Effector memory CD8-positive, alpha-beta T cell (primary cell): ENCODE results near the gene NACC2.

Source experiments
- ATAC-seq: fragments of 150-1000 bp; cut with Tn5 transposase; replicated peaks from 2 replicates; pipeline ENCODE4 v1.10.0; 2021; ENCODE audit warnings: mild to moderate bottlenecking, moderate library complexity
- DNase-seq, 3 experiments: peaks; one replicate each; pipeline ENCODE4 v3.0.0; 2021
- H3K27ac Mint-ChIP-seq, 2 donors: one replicate each; pipeline ENCODE4 v1.8.0; 2022; ENCODE audit warnings: mild to moderate bottlenecking in 2 of 2, mixed read lengths in 2 of 2, moderate library complexity in 2 of 2
- H3K27me3 Mint-ChIP-seq, 2 donors: one replicate each; pipeline ENCODE4 v1.8.0; 2022; ENCODE audit warnings: mixed read lengths in 2 of 2
- H3K36me3 Mint-ChIP-seq: one replicate; pipeline ENCODE4 v1.8.0; 2022; ENCODE audit warnings: mild to moderate bottlenecking, moderate library complexity, mixed read lengths; ENCODE audit not compliant: insufficient read depth
- H3K4me1 Mint-ChIP-seq, 2 donors: one replicate each; pipeline ENCODE4 v1.8.0; 2022; ENCODE audit warnings: low read depth in 2 of 2, mixed read lengths in 2 of 2
- H3K4me3 Mint-ChIP-seq, 2 donors: one replicate each; pipeline ENCODE4 v1.8.0; 2022; ENCODE audit warnings: mild to moderate bottlenecking in 2 of 2, mixed read lengths in 2 of 2, moderate library complexity in 2 of 2
- H3K9me3 Mint-ChIP-seq, 2 donors: one replicate each; pipeline ENCODE4 v1.8.0; 2022; ENCODE audit warnings: mixed read lengths in 2 of 2

Gene NACC2

GRCh38 chr9:136021872-136022681 lies 73.0 kb downstream of the NACC2 start:
- DNase-seq (no peak), ATAC-seq (no peak)
- Mint-ChIP-seq H3K9me3 (no peaks in the 10 kb centered on the region), H3K27me3 (no peaks in the 10 kb centered on the region), H3K36me3 (no peaks in the 10 kb centered on the region), H3K4me1 (peaks cover 19 to 32% of the 10 kb centered on the region in 2 donors), H3K27ac (peak overlapping the region; percentile 62 to 71), H3K4me3 (no peak overlapping the region)

- peaks cover 3% of the 10 kb centered on the region for H3K36me3 Mint-ChIP-seq
- H3K4me1 Mint-ChIP-seq: peaks cover 19 to 28% of the 10 kb centered on the region in 2 donors
- H3K27ac Mint-ChIP-seq: peak overlapping the region; percentile 55 to 62
- no peaks in the 10 kb centered on the region for H3K27me3 Mint-ChIP-seq
- H3K4me3 Mint-ChIP-seq: no peak overlapping the region
- DNase-seq (no peak), ATAC-seq (no peak)
- H3K9me3 Mint-ChIP-seq: no peaks in the 10 kb centered on the region
These were observed 73.8 kb downstream of the NACC2 start for GRCh38 chr9:136021171-136021871.

GRCh38 chr9:136020671-136021070 lies 74.4 kb downstream of the NACC2 start:
- Mint-ChIP-seq H3K27me3 (no peaks in the 10 kb centered on the region), H3K9me3 (no peaks in the 10 kb centered on the region), H3K27ac (peak overlapping the region in 1 of 2 donors; percentile 62), H3K4me3 (peak overlapping the region in 1 of 2 donors; percentile 27), H3K4me1 (peaks cover 19 to 27% of the 10 kb centered on the region in 2 donors), H3K36me3 (peaks cover 3% of the 10 kb centered on the region)
- no peak for DNase-seq
- ATAC-seq: no peak

DNA sequence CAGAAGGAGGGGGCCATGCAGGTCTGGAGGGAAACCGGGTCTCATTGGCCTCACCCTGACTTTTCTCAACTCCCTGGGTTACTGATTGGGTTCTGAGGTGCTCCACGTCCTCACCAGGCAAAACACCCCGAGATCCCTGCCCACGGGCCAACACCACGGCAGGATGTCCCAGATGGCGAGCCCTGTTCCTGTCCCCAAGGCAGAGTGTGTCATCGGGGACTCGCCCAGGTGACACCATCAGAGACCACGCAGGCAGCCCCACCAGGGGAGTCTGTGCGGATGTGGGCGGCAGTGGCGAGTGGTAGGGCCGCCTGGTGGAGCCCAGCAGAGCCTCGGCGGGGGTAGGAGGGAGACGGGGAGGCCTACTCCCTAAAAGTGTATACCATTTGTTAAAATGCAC lies 74.9 kb downstream of the NACC2 start:
- DNase-seq (peak; percentile 23 to 33 (median 33)), ATAC-seq (peak; percentile 97)
- H3K4me3 Mint-ChIP-seq: peak overlapping the region in 1 of 2 donors; percentile 27
- peaks cover 19 to 24% of the 10 kb centered on the region in 2 donors for H3K4me1 Mint-ChIP-seq
- H3K36me3 Mint-ChIP-seq: peaks cover 3% of the 10 kb centered on the region
- no peaks in the 10 kb centered on the region for H3K9me3 Mint-ChIP-seq
- no peaks in the 10 kb centered on the region for H3K27me3 Mint-ChIP-seq
- peak overlapping the region; percentile 44 to 62 for H3K27ac Mint-ChIP-seq

DNA sequence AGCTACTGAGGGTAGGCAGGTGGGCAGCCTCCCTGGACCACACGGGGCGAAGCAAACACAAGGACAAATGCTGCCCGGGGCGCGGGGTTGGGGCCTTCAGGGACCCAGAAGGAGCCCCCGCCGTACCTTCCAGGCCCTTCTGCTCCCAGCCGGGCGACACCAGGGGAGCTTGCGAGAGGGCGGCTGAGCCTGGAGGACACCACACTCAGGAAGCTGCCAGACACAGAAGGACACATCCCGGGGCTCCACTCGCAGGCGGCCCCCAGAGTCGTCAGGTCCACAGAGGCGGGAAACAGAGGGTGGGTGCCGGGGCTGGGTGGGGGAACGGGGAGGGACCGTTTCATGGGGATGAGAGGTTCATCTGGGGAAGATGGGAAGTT lies 75.4 kb downstream of the NACC2 start:
- no peak for ATAC-seq
- H3K27me3 Mint-ChIP-seq: no peaks in the 10 kb centered on the region
- no peak for DNase-seq
- peak overlapping the region in 1 of 2 donors; percentile 44 for H3K27ac Mint-ChIP-seq
- no peak overlapping the region for H3K4me3 Mint-ChIP-seq
- H3K9me3 Mint-ChIP-seq: no peaks in the 10 kb centered on the region
- peaks cover 3% of the 10 kb centered on the region for H3K36me3 Mint-ChIP-seq
- peaks cover 19% of the 10 kb centered on the region in 2 donors for H3K4me1 Mint-ChIP-seq

- DNase-seq (no peak), ATAC-seq (no peak)
- Mint-ChIP-seq H3K27ac (no peak overlapping the region), H3K9me3 (no peaks in the 10 kb centered on the region), H3K4me3 (no peak overlapping the region), H3K36me3 (peaks cover 3% of the 10 kb centered on the region), H3K4me1 (peaks cover 18 to 19% of the 10 kb centered on the region in 2 donors), H3K27me3 (no peaks in the 10 kb centered on the region)
These were observed 75.9 kb downstream of the NACC2 start for GRCh38 chr9:136019041-136019680.

DNA sequence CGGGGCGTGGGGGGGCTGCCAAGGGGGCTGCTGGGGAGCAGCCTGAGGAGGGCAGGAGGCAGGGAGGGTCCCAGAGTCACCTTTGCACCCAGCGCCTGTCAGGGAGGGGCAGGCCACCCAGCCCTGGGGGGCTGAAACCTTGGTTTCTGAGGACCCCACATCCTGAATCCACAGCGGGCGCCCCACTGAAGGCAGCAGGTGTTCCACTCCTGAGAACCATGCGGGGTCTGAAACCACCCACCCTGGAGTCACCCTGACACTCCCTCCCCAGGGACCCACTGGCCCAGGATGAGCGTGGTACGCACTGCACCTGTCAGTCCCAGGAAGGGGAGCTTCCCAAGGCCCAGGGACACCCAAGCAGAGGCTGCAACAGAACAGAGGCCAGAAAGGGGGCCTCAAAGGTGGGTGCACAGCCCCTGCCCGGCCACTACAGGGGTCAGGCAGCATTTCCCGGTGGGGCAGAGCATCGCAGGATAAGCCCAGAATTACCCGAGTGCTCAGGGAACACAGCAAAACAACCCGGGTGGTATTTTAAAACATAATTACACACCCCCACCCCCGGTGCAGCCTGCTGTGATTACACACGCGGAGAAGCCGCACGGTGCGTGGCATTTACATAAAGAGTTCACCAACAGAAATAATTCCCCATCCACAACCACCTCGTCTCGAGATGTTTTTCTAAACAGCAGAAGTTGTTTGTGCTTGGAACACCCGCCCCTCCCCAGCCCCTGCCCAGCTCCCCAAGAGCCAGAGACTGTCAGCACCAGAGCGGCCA lies 76.6 kb downstream of the NACC2 start:
- H3K27me3 Mint-ChIP-seq: no peaks in the 10 kb centered on the region
- H3K4me3 Mint-ChIP-seq: no peak overlapping the region
- H3K27ac Mint-ChIP-seq: no peak overlapping the region
- H3K4me1 Mint-ChIP-seq: peaks cover 14 to 18% of the 10 kb centered on the region in 2 donors
- DNase-seq (no peak), ATAC-seq (no peak)
- peaks cover 3% of the 10 kb centered on the region for H3K36me3 Mint-ChIP-seq
- H3K9me3 Mint-ChIP-seq: no peaks in the 10 kb centered on the region

DNA sequence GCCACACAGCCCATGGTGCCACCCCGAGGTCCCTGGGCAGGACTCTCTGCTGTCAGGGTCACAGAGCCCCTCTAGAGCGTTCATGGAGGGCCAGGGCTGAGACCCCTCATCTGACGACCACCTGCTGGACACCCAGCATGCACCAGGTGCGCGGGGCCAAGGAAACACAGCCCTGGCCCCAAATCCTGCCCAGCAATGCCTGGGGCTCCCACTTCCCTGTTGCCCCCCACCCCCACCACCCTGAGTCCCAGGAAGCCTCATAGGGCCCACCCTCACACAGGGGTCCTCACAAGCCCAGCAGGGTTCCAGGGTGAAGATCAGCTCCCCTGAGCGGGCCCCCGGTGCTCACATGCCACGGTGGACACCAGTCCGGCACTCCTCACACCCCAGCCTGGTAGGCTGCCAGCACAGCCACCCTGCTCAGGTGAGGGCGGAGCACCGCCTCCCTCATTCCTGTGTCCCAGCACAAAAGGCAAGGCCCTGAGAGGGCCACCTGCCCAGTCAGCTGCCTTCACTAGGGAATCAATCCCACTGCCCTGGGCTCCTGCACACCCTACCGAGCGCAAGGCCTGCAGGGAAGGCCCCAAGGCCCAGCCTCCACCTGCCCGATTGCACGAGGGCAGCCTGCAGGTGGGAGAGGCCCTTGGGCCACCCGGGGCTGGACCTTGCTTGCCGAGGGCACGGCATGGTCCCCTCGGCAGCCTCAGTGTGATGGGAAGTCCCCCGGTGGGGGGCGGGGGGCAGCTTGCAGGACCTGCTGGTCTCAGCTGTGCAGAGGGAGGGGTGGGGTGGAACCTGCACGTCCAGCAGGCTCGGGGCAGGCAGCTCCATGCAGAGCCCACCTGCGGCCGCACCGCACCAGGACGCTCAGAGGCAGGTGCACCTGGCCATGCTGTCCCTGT lies 77.5 kb downstream of the NACC2 start:
- Mint-ChIP-seq H3K27me3 (no peaks in the 10 kb centered on the region), H3K36me3 (peaks cover 3% of the 10 kb centered on the region), H3K4me3 (no peak overlapping the region), H3K9me3 (no peaks in the 10 kb centered on the region), H3K4me1 (peaks cover 11 to 18% of the 10 kb centered on the region in 2 donors), H3K27ac (peak overlapping the region in 1 of 2 donors; percentile 52)
- DNase-seq (no peak), ATAC-seq (no peak)

- Mint-ChIP-seq H3K36me3 (peaks cover 3% of the 10 kb centered on the region), H3K27ac (peak overlapping the region in 1 of 2 donors; percentile 52), H3K9me3 (no peaks in the 10 kb centered on the region), H3K27me3 (no peaks in the 10 kb centered on the region), H3K4me3 (no peak overlapping the region), H3K4me1 (peaks cover 8 to 15% of the 10 kb centered on the region in 2 donors)
- ATAC-seq: no peak
- no peak for DNase-seq
These were observed 78.4 kb downstream of the NACC2 start for GRCh38 chr9:136016572-136017288.

GRCh38 chr9:136015656-136016571 lies 79.2 kb downstream of the NACC2 start:
- H3K27me3 Mint-ChIP-seq: no peaks in the 10 kb centered on the region
- ATAC-seq: no peak
- H3K27ac Mint-ChIP-seq: peak overlapping the region in 1 of 2 donors; percentile 52
- peaks cover 1 to 7% of the 10 kb centered on the region in 2 donors for H3K4me1 Mint-ChIP-seq
- no peak overlapping the region for H3K4me3 Mint-ChIP-seq
- H3K9me3 Mint-ChIP-seq: no peaks in the 10 kb centered on the region
- H3K36me3 Mint-ChIP-seq: peaks cover 3% of the 10 kb centered on the region
- no peak for DNase-seq

- ATAC-seq: no peak
- DNase-seq: no peak
- H3K4me3 Mint-ChIP-seq: no peak overlapping the region
- H3K27ac Mint-ChIP-seq: no peak overlapping the region
- H3K9me3 Mint-ChIP-seq: no peaks in the 10 kb centered on the region
- H3K4me1 Mint-ChIP-seq: no peaks in the 10 kb centered on the region
- H3K36me3 Mint-ChIP-seq: peaks cover 3% of the 10 kb centered on the region
- no peaks in the 10 kb centered on the region for H3K27me3 Mint-ChIP-seq
These were observed 80.0 kb downstream of the NACC2 start for GRCh38 chr9:136014924-136015633.
